IMR-90 (cell line): ENCODE results near the gene MAP2K2. TPM values are rescaled to one million over a fixed set of nuclear protein-coding genes. Genes with fewer than 3 reads are reported as not detected.

ENCODE experiments used
- ATAC-seq: fragments of 200-7000 bp; cut with Tn5 transposase; 2 replicates; pipeline ENCODE4 v1.9.1; 2020; ENCODE audit warnings: low read depth, mild to moderate bottlenecking, moderate library complexity
- BruUV-seq: library from RNA; stranded (reverse); fragments of 400-500 nt; replicated peaks from 2 replicates; lab custom pipeline; 2021; lab: Mats Ljungman, UMichigan
- CTCF ChIA-PET: fragments of 300-600 bp; formaldehyde crosslinking; extraction: SDS; loops from one replicate; lab custom pipeline; 2021; ENCODE audit warnings: antibody characterized with exemption; lab: Yijun Ruan, JAX
- POLR2A ChIA-PET: fragments of 300-600 bp; sonication (Branson Sonifier 250); formaldehyde crosslinking; loops from one replicate; lab custom pipeline; 2022; ENCODE audit warnings: antibody characterized with exemption; ENCODE audit not compliant: unreplicated experiment; lab: Charles Lee
- DNase-seq: peaks from one replicate; pipeline ENCODE4 v3.0.0; 2013
- H2AFZ ChIP-seq: replicated peaks from 2 replicates; pipeline ENCODE3; 2013; ENCODE audit warnings: low read length, mild to moderate bottlenecking; ENCODE audit not compliant: poor library complexity
- H2AK5ac ChIP-seq: 2 replicates; pipeline ENCODE4 v1.6.1; 2013; ENCODE audit warnings: low read depth, low read length, inconsistent platforms
- H2AK9ac ChIP-seq: replicated peaks from 2 replicates; pipeline ENCODE3; 2013; ENCODE audit warnings: mild to moderate bottlenecking, low read depth, low read length, moderate library complexity; ENCODE audit not compliant: poor library complexity
- H2BK120ac ChIP-seq: 2 replicates; pipeline ENCODE4 v1.6.1; 2013; ENCODE audit warnings: low read depth, low read length, inconsistent platforms
- H2BK15ac ChIP-seq: 3 replicates; pipeline ENCODE4 v1.6.1; 2013; ENCODE audit warnings: low read depth, low read length, inconsistent platforms
- H2BK20ac ChIP-seq: 2 replicates; pipeline ENCODE4 v1.6.1; 2013; ENCODE audit warnings: low read depth, mild to moderate bottlenecking, inconsistent platforms, low read length, moderate library complexity
- H2BK5ac ChIP-seq: 2 replicates; pipeline ENCODE4 v1.6.1; 2013; ENCODE audit warnings: mild to moderate bottlenecking, low read depth, low read length, inconsistent platforms; ENCODE audit not compliant: poor library complexity, severe bottlenecking
- H3K14ac ChIP-seq: replicated peaks from 2 replicates; pipeline ENCODE4 v1.6.1; 2013; ENCODE audit warnings: low read depth, low read length, inconsistent platforms
- H3K18ac ChIP-seq: 2 replicates; pipeline ENCODE4 v1.6.1; 2013; ENCODE audit warnings: low read depth, low read length, control low read depth
- H3K23ac ChIP-seq: 2 replicates; pipeline ENCODE4 v1.6.1; 2013; ENCODE audit warnings: low read depth, low read length, inconsistent platforms
- H3K27ac ChIP-seq: 2 replicates; pipeline ENCODE4 v1.5.1; 2013; ENCODE audit warnings: mild to moderate bottlenecking, control low read depth, low read length; ENCODE audit not compliant: insufficient read depth
- H3K27me3 ChIP-seq: 2 replicates; pipeline ENCODE4 v1.6.1; 2013; ENCODE audit warnings: low read length; ENCODE audit not compliant: control insufficient read depth, insufficient read depth
- H3K36me3 ChIP-seq: 2 replicates; pipeline ENCODE4 v1.6.1; 2013; ENCODE audit warnings: low read length, mixed read lengths; ENCODE audit not compliant: control insufficient read depth, insufficient read depth
- H3K4ac ChIP-seq: 2 replicates; pipeline ENCODE4 v1.6.1; 2013; ENCODE audit warnings: low read depth, low read length, inconsistent platforms
- H3K4me1 ChIP-seq: 2 replicates; pipeline ENCODE4 v1.6.1; 2013; ENCODE audit warnings: low read length, mixed read lengths; ENCODE audit not compliant: control insufficient read depth, insufficient read depth
- H3K4me2 ChIP-seq: 2 replicates; pipeline ENCODE4 v1.6.1; 2013; ENCODE audit warnings: low read depth, mild to moderate bottlenecking, control low read depth, low read length, moderate library complexity
- H3K4me3 ChIP-seq: 2 replicates; pipeline ENCODE4 v1.5.1; 2013; ENCODE audit warnings: low read depth, mild to moderate bottlenecking, control low read depth, low read length, moderate library complexity; ENCODE audit not compliant: insufficient read depth
- H3K56ac ChIP-seq: 2 replicates; pipeline ENCODE4 v1.6.1; 2013; ENCODE audit warnings: low read length, inconsistent platforms; ENCODE audit not compliant: insufficient read depth; ENCODE audit errors: extremely low read depth
- H3K79me1 ChIP-seq, 2 experiments: 2 replicates each; pipeline ENCODE4 v1.6.1; 2013; ENCODE audit warnings: low read length in 2 of 2, inconsistent platforms in 1 of 2, low read depth in 1 of 2
- H3K9ac ChIP-seq: 2 replicates; pipeline ENCODE4 v1.6.1; 2013; ENCODE audit warnings: low read depth, low read length, control low read depth
- H3K9me1 ChIP-seq: 2 replicates; pipeline ENCODE4 v1.6.1; 2013; ENCODE audit warnings: low read length, inconsistent platforms; ENCODE audit not compliant: insufficient read depth
- H3K9me3 ChIP-seq: 2 replicates; pipeline ENCODE4 v1.6.1; 2013; ENCODE audit warnings: low read length; ENCODE audit not compliant: control insufficient read depth, insufficient read depth
- H4K20me1 ChIP-seq: 2 replicates; pipeline ENCODE4 v1.6.1; 2013; ENCODE audit warnings: low read length, inconsistent platforms; ENCODE audit not compliant: insufficient read depth
- H4K5ac ChIP-seq: 2 replicates; pipeline ENCODE4 v1.6.1; 2013; ENCODE audit warnings: mild to moderate bottlenecking, low read depth, low read length, control low read depth
- H4K8ac ChIP-seq, 2 experiments: 2 replicates each; pipeline ENCODE4 v1.6.1; 2013; ENCODE audit warnings: low read depth in 2 of 2, low read length in 2 of 2, control low read depth in 1 of 2, inconsistent platforms in 1 of 2
- H4K91ac ChIP-seq: 2 replicates; pipeline ENCODE4 v1.6.1; 2013; ENCODE audit warnings: low read depth, low read length, inconsistent platforms; ENCODE audit not compliant: insufficient read depth
- BHLHE40 ChIP-seq: fragments of 150-350 bp; IDR thresholded peaks from 2 replicates; pipeline ENCODE4 v1.6.1; 2016; ENCODE audit warnings: mild to moderate bottlenecking, low read depth, low read length
- MAFK ChIP-seq: IDR thresholded peaks from 2 replicates; pipeline ENCODE4 v1.6.1; 2012; ENCODE audit warnings: low read depth, low read length, improper control_type of control experiment
- SMC3 ChIP-seq: fragments of 150-350 bp; IDR thresholded peaks from 2 replicates; pipeline ENCODE4 v1.6.1; 2016; ENCODE audit warnings: low read depth, mild to moderate bottlenecking, antibody characterized with exemption, low read length, moderate library complexity
- whole genome bisulfite sequencing, 2 experiments: methylation state at CpG; one replicate each; pipeline versions ENCODE4 v1.1.5 to v1.1.7; 2013; ENCODE audit warnings: missing lambda C conversion rate in 2 of 2; ENCODE audit not compliant: insufficient read length in 1 of 2; ENCODE audit errors: extremely low coverage in 2 of 2; 5-methylcytosine and 5-hydroxymethylcytosine counted together
- dilution Hi-C: fragments of 300-500 bp; cut with HindIII; formaldehyde crosslinking; loops from one replicate; pipeline ENCODE4 v1.14.3; 2018; ENCODE audit warnings: low sequenced_read_pairs; ENCODE audit not compliant: unreplicated experiment
- in situ Hi-C: fragments of 300-500 bp; cut with MboI; formaldehyde crosslinking; loops from 3 replicates; pipeline ENCODE4 v1.14.3; 2019; ENCODE audit warnings: low sequenced_read_pairs, inconsistent platforms, mixed read lengths
- intact Hi-C: fragments of 100-400 bp; cut with micrococcal nuclease; formaldehyde crosslinking; loops from 2 replicates; pipeline ENCODE4 v1.10.0; 2022
- polyA plus RNA-seq, 3 experiments: library from polyadenylated mRNA; depleted of rRNA; stranded (reverse); fragments of >200 nt; gene quantifications; 2 replicates each; pipeline ENCODE4 v1.2.3, GENCODE V29; 2012; ENCODE audit warnings: low replicate concordance in 1 of 3
- total RNA-seq: library from RNA; depleted of rRNA; stranded (reverse); fragments of >200 nt; gene quantifications from 2 replicates; pipeline ENCODE4 v1.2.3, GENCODE V29; 2012
- TF ChIP-seq, protein P1 (sequence below): conservative IDR thresholded peaks from 2 replicates; pipeline ENCODE4 v1.5.1; 2012; ENCODE audit warnings: mild to moderate bottlenecking, low read depth, low read length, improper control_type of control experiment

MAP2K2 gene
- total and polyA plus RNA-seq, 2 of the 4 experiments (the other 2 are of a cell fraction), result 115 to 151 TPM

DNA sequence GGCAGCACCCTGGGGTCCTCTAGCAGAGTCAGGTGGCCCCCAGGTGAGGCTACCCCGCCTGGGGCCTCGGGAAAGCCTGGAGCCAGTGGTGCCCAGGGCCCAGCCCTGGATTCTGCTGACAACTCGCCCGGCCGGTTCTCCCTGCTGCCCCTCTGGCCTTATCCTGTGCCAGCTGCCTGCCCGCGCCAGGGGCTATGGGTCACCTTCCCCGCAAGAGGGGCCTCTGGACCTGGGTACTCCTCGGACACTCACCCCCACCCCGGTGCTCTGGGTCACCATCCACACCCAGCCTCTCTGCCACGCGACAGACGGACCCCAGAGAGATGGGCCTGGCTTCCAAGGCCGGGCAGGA, 81.2 kb downstream of the MAP2K2 start:
- no peaks in the 10 kb centered on the region; the same call in 1 of the 2 replicates for H3K4me1 ChIP-seq
- H2AK5ac ChIP-seq, result no peak overlapping the region
- no peak overlapping the region for H2AK9ac ChIP-seq
- H3K27me3 ChIP-seq, result no peaks in the 10 kb centered on the region
- no peaks in the 10 kb centered on the region for H3K9me3 ChIP-seq
- no peak overlapping the region for H4K5ac ChIP-seq
- CTCF ChIA-PET, result no interaction called here
- no peak overlapping the region for H2BK120ac ChIP-seq
- dilution Hi-C loops, result no loop called here
- H2BK20ac ChIP-seq, result no peak overlapping the region
- no peak overlapping the region for H3K56ac ChIP-seq
- ATAC-seq (no peak), DNase-seq (no peak)
- 0 out of 2 replicates have a peak, but pooled peaks cover 2% of the 10 kb centered on the region for H3K9me1 ChIP-seq
- H3K27ac ChIP-seq, result no peak overlapping the region
- H2BK15ac ChIP-seq, result no peak overlapping the region
- H3K18ac ChIP-seq, result no peak overlapping the region
- H3K79me1 ChIP-seq, result peaks cover 4 to 49% of the 10 kb centered on the region in 2 experiments; a peak in 3 of 4 replicates
- H3K4me2 ChIP-seq, result no peak overlapping the region
- intact Hi-C loops, result no loop called here
- H4K91ac ChIP-seq, result no peak overlapping the region
- no peak overlapping the region for H2AFZ ChIP-seq
- no peak overlapping the region for H3K14ac ChIP-seq
- H2BK5ac ChIP-seq, result no peak overlapping the region
- no peak overlapping the region for H3K4ac ChIP-seq
- TF ChIP-seq BHLHE40 (no peak), SMC3 (no peak), MAFK (no peak)
- TF ChIP-seq, protein P1, sequence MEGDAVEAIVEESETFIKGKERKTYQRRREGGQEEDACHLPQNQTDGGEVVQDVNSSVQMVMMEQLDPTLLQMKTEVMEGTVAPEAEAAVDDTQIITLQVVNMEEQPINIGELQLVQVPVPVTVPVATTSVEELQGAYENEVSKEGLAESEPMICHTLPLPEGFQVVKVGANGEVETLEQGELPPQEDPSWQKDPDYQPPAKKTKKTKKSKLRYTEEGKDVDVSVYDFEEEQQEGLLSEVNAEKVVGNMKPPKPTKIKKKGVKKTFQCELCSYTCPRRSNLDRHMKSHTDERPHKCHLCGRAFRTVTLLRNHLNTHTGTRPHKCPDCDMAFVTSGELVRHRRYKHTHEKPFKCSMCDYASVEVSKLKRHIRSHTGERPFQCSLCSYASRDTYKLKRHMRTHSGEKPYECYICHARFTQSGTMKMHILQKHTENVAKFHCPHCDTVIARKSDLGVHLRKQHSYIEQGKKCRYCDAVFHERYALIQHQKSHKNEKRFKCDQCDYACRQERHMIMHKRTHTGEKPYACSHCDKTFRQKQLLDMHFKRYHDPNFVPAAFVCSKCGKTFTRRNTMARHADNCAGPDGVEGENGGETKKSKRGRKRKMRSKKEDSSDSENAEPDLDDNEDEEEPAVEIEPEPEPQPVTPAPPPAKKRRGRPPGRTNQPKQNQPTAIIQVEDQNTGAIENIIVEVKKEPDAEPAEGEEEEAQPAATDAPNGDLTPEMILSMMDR, result no peak
- H3K36me3 ChIP-seq, result peaks cover 37% of the 10 kb centered on the region; the same call in 1 of the 2 replicates
- H4K20me1 ChIP-seq, result peaks cover 61% of the 10 kb centered on the region
- in situ Hi-C loops, result no loop called here
- no peak overlapping the region for H3K23ac ChIP-seq
- H4K8ac ChIP-seq, result no peak overlapping the region
- H3K4me3 ChIP-seq, result no peak overlapping the region
- no TSS peak for BruUV-seq
- POLR2A ChIA-PET, result no interaction called here
- WGBS, 2 experiments, result 96% methylated on average over 5 of the region's 14 CpGs; no CpG with 5 or more reads in 1 of the 2 experiments
- no peak overlapping the region for H3K9ac ChIP-seq
